GM12878 (cell line): ENCODE results near the gene CASR. TPM values are rescaled to one million over a fixed set of nuclear protein-coding genes. Genes with fewer than 3 reads are reported as not detected.
A peak's percentile ranks its signal among the peaks of the same experiment; 100 is the strongest.

ENCODE experiments used
- BACH1 ChIP-seq: fragments of 450-650 bp; IDR thresholded peaks from 2 replicates; pipeline ENCODE4 v1.6.1; 2017; ENCODE audit warnings: mild to moderate bottlenecking, borderline replicate concordance
- CBFB ChIP-seq: IDR thresholded peaks from 2 replicates; pipeline ENCODE4 v1.6.1; 2016; ENCODE audit warnings: antibody characterized with exemption, low read depth
- CBX5 ChIP-seq: sonication (generic); IDR thresholded peaks from 2 replicates; pipeline ENCODE4 v1.6.1; 2016; ENCODE audit warnings: low read depth, moderate library complexity, mild to moderate bottlenecking, inconsistent platforms
- CEBPB ChIP-seq, 2 experiments: fragments of 150-350 bp in 1 of 2; IDR thresholded peaks; 2 replicates each; pipeline ENCODE4 v1.6.1; 2012 to 2014; ENCODE audit warnings: low read depth in 2 of 2, low read length in 2 of 2, borderline replicate concordance in 1 of 2, inconsistent platforms in 1 of 2
- CHD1 ChIP-seq: IDR thresholded peaks from 2 replicates; pipeline ENCODE4 v1.6.1; 2012; ENCODE audit warnings: low read depth, low read length, improper control_type of control experiment
- CHD2 ChIP-seq: IDR thresholded peaks from 2 replicates; pipeline ENCODE4 v1.6.1; 2011; ENCODE audit warnings: low read depth, low read length, improper control_type of control experiment, borderline replicate concordance
- CREB1 ChIP-seq: IDR thresholded peaks from 2 replicates; pipeline ENCODE4 v1.6.1; 2012; ENCODE audit warnings: low read depth, mild to moderate bottlenecking, inconsistent platforms
- EED ChIP-seq: sonication (generic); IDR thresholded peaks from 2 replicates; pipeline ENCODE4 v1.6.1; 2016; ENCODE audit warnings: antibody characterized with exemption, low read depth
- HDAC6 ChIP-seq: fragments of 200-600 bp; sonication (generic); IDR thresholded peaks from one replicate; pipeline ENCODE4 v1.8.0; 2017; ENCODE audit warnings: antibody characterized with exemption; ENCODE audit not compliant: unreplicated experiment
- HDGF ChIP-seq: fragments of 450-650 bp; IDR thresholded peaks from 2 replicates; pipeline ENCODE4 v1.6.1; 2016; ENCODE audit warnings: antibody characterized with exemption
- KLF5 ChIP-seq: fragments of 450-650 bp; IDR thresholded peaks from 2 replicates; pipeline ENCODE4 v1.6.1; 2014; ENCODE audit warnings: mild to moderate bottlenecking; ENCODE audit not compliant: partially characterized antibody
- LARP7 ChIP-seq: fragments of 450-650 bp; IDR thresholded peaks from 2 replicates; pipeline ENCODE4 v1.6.1; 2017; ENCODE audit warnings: mild to moderate bottlenecking
- MAX ChIP-seq: IDR thresholded peaks from 2 replicates; pipeline ENCODE4 v1.6.1; 2012; ENCODE audit warnings: low read depth, low read length, improper control_type of control experiment
- MEF2A ChIP-seq: IDR thresholded peaks from 2 replicates; pipeline ENCODE4 v1.6.1; 2011; ENCODE audit warnings: low read depth, mild to moderate bottlenecking, low read length, moderate library complexity; ENCODE audit not compliant: insufficient read depth
- NR2C2 ChIP-seq: IDR thresholded peaks from 2 replicates; pipeline ENCODE4 v1.6.1; 2011; ENCODE audit warnings: borderline replicate concordance, low read depth; ENCODE audit not compliant: control insufficient read depth, insufficient read length
- POLR2A ChIP-seq: IDR thresholded peaks from 2 replicates; pipeline ENCODE4 v1.6.1; 2011; ENCODE audit warnings: low read depth, mild to moderate bottlenecking, low read length
- POLR2AphosphoS2 ChIP-seq: IDR thresholded peaks from 2 replicates; pipeline ENCODE4 v1.6.1; 2011; ENCODE audit warnings: low read depth, mild to moderate bottlenecking, low read length, improper control_type of control experiment, moderate library complexity
- SIN3A ChIP-seq: IDR thresholded peaks from 2 replicates; pipeline ENCODE4 v1.6.1; 2012; ENCODE audit warnings: low read depth, low read length, improper control_type of control experiment
- SUPT20H ChIP-seq: IDR thresholded peaks from 2 replicates; pipeline ENCODE4 v1.6.1; 2011; ENCODE audit warnings: low read depth, mild to moderate bottlenecking, low read length, moderate library complexity, borderline replicate concordance; ENCODE audit not compliant: control insufficient read depth
- SUZ12 ChIP-seq: fragments of 200-600 bp; sonication (generic); IDR thresholded peaks from one replicate; pipeline ENCODE4 v1.6.1; 2018; ENCODE audit warnings: antibody characterized with exemption, mild to moderate bottlenecking; ENCODE audit not compliant: unreplicated experiment
- TBL1XR1 ChIP-seq: IDR thresholded peaks from 2 replicates; pipeline ENCODE4 v1.6.1; 2012; ENCODE audit warnings: low read depth, low read length, improper control_type of control experiment
- TCF3 ChIP-seq: IDR thresholded peaks from 2 replicates; pipeline ENCODE4 v1.6.1; 2012; ENCODE audit warnings: low read depth, mild to moderate bottlenecking, low read length, borderline replicate concordance; ENCODE audit not compliant: insufficient read depth
- YBX1 ChIP-seq: fragments of 450-650 bp; IDR thresholded peaks from 2 replicates; pipeline ENCODE4 v1.6.1; 2016; ENCODE audit warnings: antibody characterized with exemption
- YY1 ChIP-seq: IDR thresholded peaks from 2 replicates; pipeline ENCODE4 v1.6.1; 2011; ENCODE audit warnings: low read depth, mild to moderate bottlenecking, low read length
- ZSCAN29 ChIP-seq: fragments of 450-650 bp; IDR thresholded peaks from 2 replicates; pipeline ENCODE4 v1.6.1; 2017; ENCODE audit warnings: mild to moderate bottlenecking, moderate library complexity
- polyA plus RNA-seq, 11 experiments: library from polyadenylated mRNA; depleted of rRNA in 4 of 11; unstranded in 6 of 11; stranded (reverse) in 5 of 11; fragments of >200 nt; fragmentation: Nextera tagmentation in 4 of 11; fragmentation: Illumina TruSeq in 1 of 11; extraction: Ambion mirVana in 4 of 11; extraction: Trizol in 1 of 11; gene quantifications; 1 replicate in 1 of 11; 2 replicates in 10 of 11; pipeline versions ENCODE4 v1.2.1 to v1.2.3, GENCODE V29; 2011 to 2016; ENCODE audit warnings: inconsistent platforms in 2 of 11, missing spikeins in 2 of 11, low read depth in 1 of 11
- total RNA-seq, 4 experiments: library from RNA; depleted of rRNA in 3 of 4; stranded (reverse); fragments of >200 nt in 3 of 4; fragmentation: Illumina TruSeq in 1 of 4; extraction: Trizol in 1 of 4; gene quantifications; 2 replicates each; pipeline versions ENCODE4 v1.2.1 to v1.2.3, GENCODE V29; 2013 to 2021
- TF ChIP-seq, protein P1 (sequence below): IDR thresholded peaks from 2 replicates; pipeline ENCODE4 v1.6.1; 2012; ENCODE audit warnings: low read length, inconsistent platforms
- TF ChIP-seq, protein P2 (sequence below): fragments of 450-650 bp; IDR thresholded peaks from 2 replicates; pipeline ENCODE4 v1.6.1; 2016; ENCODE audit warnings: mild to moderate bottlenecking, moderate library complexity, borderline replicate concordance
- TF ChIP-seq, protein P3 (sequence below): IDR thresholded peaks from 2 replicates; pipeline ENCODE4 v1.6.1; 2012; ENCODE audit warnings: low read depth, low read length, improper control_type of control experiment

The CASR gene
- total and polyA plus RNA-seq, 10 of the 15 experiments (the other 5 are each of a cell fraction or from before 2014, with no cell fraction given): 0.04 to 0.37 (median 0.11) TPM

- TF ChIP-seq, protein P1, sequence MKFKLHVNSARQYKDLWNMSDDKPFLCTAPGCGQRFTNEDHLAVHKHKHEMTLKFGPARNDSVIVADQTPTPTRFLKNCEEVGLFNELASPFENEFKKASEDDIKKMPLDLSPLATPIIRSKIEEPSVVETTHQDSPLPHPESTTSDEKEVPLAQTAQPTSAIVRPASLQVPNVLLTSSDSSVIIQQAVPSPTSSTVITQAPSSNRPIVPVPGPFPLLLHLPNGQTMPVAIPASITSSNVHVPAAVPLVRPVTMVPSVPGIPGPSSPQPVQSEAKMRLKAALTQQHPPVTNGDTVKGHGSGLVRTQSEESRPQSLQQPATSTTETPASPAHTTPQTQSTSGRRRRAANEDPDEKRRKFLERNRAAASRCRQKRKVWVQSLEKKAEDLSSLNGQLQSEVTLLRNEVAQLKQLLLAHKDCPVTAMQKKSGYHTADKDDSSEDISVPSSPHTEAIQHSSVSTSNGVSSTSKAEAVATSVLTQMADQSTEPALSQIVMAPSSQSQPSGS: peak; percentile 66; the same call in 1 of the 2 replicates
- no peak for TF ChIP-seq HDAC6
- TF ChIP-seq TCF3: no peak
- no peak for TF ChIP-seq CHD1
- no peak for TF ChIP-seq BACH1
- TF ChIP-seq POLR2AphosphoS2: no peak
- TF ChIP-seq MEF2A: peak; percentile 70
- TF ChIP-seq SUPT20H: no peak
- no peak for TF ChIP-seq HDGF
- TF ChIP-seq YY1: peak; percentile 56; the same call in 1 of the 2 replicates
- TF ChIP-seq CHD2: no peak
- TF ChIP-seq SUZ12: no peak
- no peak for TF ChIP-seq ZSCAN29
- TF ChIP-seq POLR2A: no peak
- no peak for TF ChIP-seq LARP7
- no peak for TF ChIP-seq CREB1
- TF ChIP-seq CBFB: peak; percentile 90
- no peak for TF ChIP-seq KLF5
- TF ChIP-seq MAX: no peak
- no peak for TF ChIP-seq CEBPB (IDR thresholded peaks at IDR 0.05; ENCODE audit: borderline replicate concordance in 1 of 2, low read depth in 2 of 2, low read length in 2 of 2)
- peak; percentile 60; the same call in 1 of the 2 replicates for TF ChIP-seq EED
- 0 out of 2 replicates have a peak, but pooled peaks have one; percentile 46 for TF ChIP-seq CBX5
- TF ChIP-seq SIN3A: no peak
- no peak for TF ChIP-seq YBX1
- TF ChIP-seq, protein P2, sequence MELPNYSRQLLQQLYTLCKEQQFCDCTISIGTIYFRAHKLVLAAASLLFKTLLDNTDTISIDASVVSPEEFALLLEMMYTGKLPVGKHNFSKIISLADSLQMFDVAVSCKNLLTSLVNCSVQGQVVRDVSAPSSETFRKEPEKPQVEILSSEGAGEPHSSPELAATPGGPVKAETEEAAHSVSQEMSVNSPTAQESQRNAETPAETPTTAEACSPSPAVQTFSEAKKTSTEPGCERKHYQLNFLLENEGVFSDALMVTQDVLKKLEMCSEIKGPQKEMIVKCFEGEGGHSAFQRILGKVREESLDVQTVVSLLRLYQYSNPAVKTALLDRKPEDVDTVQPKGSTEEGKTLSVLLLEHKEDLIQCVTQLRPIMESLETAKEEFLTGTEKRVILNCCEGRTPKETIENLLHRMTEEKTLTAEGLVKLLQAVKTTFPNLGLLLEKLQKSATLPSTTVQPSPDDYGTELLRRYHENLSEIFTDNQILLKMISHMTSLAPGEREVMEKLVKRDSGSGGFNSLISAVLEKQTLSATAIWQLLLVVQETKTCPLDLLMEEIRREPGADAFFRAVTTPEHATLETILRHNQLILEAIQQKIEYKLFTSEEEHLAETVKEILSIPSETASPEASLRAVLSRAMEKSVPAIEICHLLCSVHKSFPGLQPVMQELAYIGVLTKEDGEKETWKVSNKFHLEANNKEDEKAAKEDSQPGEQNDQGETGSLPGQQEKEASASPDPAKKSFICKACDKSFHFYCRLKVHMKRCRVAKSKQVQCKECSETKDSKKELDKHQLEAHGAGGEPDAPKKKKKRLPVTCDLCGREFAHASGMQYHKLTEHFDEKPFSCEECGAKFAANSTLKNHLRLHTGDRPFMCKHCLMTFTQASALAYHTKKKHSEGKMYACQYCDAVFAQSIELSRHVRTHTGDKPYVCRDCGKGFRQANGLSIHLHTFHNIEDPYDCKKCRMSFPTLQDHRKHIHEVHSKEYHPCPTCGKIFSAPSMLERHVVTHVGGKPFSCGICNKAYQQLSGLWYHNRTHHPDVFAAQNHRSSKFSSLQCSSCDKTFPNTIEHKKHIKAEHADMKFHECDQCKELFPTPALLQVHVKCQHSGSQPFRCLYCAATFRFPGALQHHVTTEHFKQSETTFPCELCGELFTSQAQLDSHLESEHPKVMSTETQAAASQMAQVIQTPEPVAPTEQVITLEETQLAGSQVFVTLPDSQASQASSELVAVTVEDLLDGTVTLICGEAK: no peak
- peak; percentile 76 for TF ChIP-seq TBL1XR1
- TF ChIP-seq, protein P3, sequence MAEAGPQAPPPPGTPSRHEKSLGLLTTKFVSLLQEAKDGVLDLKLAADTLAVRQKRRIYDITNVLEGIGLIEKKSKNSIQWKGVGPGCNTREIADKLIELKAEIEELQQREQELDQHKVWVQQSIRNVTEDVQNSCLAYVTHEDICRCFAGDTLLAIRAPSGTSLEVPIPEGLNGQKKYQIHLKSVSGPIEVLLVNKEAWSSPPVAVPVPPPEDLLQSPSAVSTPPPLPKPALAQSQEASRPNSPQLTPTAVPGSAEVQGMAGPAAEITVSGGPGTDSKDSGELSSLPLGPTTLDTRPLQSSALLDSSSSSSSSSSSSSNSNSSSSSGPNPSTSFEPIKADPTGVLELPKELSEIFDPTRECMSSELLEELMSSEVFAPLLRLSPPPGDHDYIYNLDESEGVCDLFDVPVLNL: no peak
- TF ChIP-seq NR2C2: no peak
These were observed 114.8 kb downstream of the CASR start (continued) for GRCh38 chr3:122298239-122298638.
